Liver (tissue), 9 donors: ENCODE results near the gene BRF1. TPM values are rescaled to one million over a fixed set of nuclear protein-coding genes. Genes with fewer than 3 reads are reported as not detected.

Source experiments
- DNase-seq: peaks from one replicate; pipeline ENCODE4 v3.0.0-alpha.2; 2017; ENCODE audit warnings: low spot score
- H3K27ac ChIP-seq, 2 donors: one replicate each; pipeline ENCODE4 v1.7.0; 2013; ENCODE audit warnings: inconsistent platforms in 2 of 2, low read length in 2 of 2, control low read depth in 1 of 2, low read depth in 1 of 2, mild to moderate bottlenecking in 1 of 2
- H3K27me3 ChIP-seq, 4 donors: one replicate each; pipeline versions ENCODE4 v1.6.1 to v1.7.0; 2013; ENCODE audit warnings: low read length in 3 of 4, inconsistent platforms in 1 of 4, mild to moderate bottlenecking in 1 of 4, moderate library complexity in 1 of 4; ENCODE audit not compliant: control insufficient read depth in 4 of 4, insufficient read depth in 4 of 4
- H3K36me3 ChIP-seq, 4 donors: one replicate each; pipeline versions ENCODE4 v1.6.1 to v1.7.0; 2013; ENCODE audit warnings: low read length in 3 of 4, mild to moderate bottlenecking in 3 of 4, low read depth in 1 of 4, moderate library complexity in 1 of 4; ENCODE audit not compliant: control insufficient read depth in 4 of 4, insufficient read depth in 3 of 4
- H3K4me1 ChIP-seq, 4 donors: one replicate each; pipeline versions ENCODE4 v1.6.1 to v1.7.0; 2013; ENCODE audit warnings: low read length in 3 of 4, mild to moderate bottlenecking in 3 of 4, moderate library complexity in 1 of 4; ENCODE audit not compliant: control insufficient read depth in 4 of 4, insufficient read depth in 4 of 4
- H3K4me3 ChIP-seq, 3 donors: one replicate each; pipeline versions ENCODE4 v1.6.1 to v1.7.0; 2013; ENCODE audit warnings: low read length in 3 of 3, control low read depth in 1 of 3, low read depth in 1 of 3, mild to moderate bottlenecking in 1 of 3
- H3K9ac ChIP-seq, 2 donors: one replicate each; pipeline ENCODE4 v1.7.0; 2013; ENCODE audit warnings: low read length in 2 of 2, mild to moderate bottlenecking in 2 of 2, moderate library complexity in 2 of 2, control low read depth in 1 of 2, low read depth in 1 of 2
- H3K9me3 ChIP-seq, 4 donors: one replicate each; pipeline versions ENCODE4 v1.6.1 to v1.7.0; 2013; ENCODE audit warnings: low read length in 3 of 4; ENCODE audit not compliant: control insufficient read depth in 4 of 4
- ATF3 ChIP-seq: IDR thresholded peaks from 2 replicates; pipeline ENCODE4 v1.6.1; 2016; ENCODE audit warnings: antibody characterized with exemption
- EGR1 ChIP-seq, 2 donors: IDR thresholded peaks; 2 replicates each; pipeline ENCODE4 v1.6.1; 2016 to 2018; ENCODE audit warnings: antibody characterized with exemption in 2 of 2, low read depth in 2 of 2
- FOXA1 ChIP-seq: IDR thresholded peaks from 2 replicates; pipeline ENCODE4 v1.6.1; 2016; ENCODE audit warnings: antibody characterized with exemption
- FOXA2 ChIP-seq: IDR thresholded peaks from 2 replicates; pipeline ENCODE4 v1.6.1; 2016; ENCODE audit warnings: antibody characterized with exemption
- GABPA ChIP-seq, 2 donors: IDR thresholded peaks in 1 of 2; conservative IDR thresholded peaks in 1 of 2; 2 replicates each; pipeline ENCODE4 v1.6.1; 2016; ENCODE audit warnings: antibody characterized with exemption in 2 of 2, mild to moderate bottlenecking in 1 of 2, moderate library complexity in 1 of 2
- HNF4A ChIP-seq, 2 donors: conservative IDR thresholded peaks; 2 replicates each; pipeline ENCODE4 v1.6.1; 2016; ENCODE audit warnings: antibody characterized with exemption in 2 of 2, mild to moderate bottlenecking in 2 of 2
- HNF4G ChIP-seq: IDR thresholded peaks from 2 replicates; pipeline ENCODE4 v1.6.1; 2016; ENCODE audit warnings: antibody characterized with exemption
- JUND ChIP-seq, 2 donors: IDR thresholded peaks; 2 replicates each; pipeline ENCODE4 v1.6.1; 2016; ENCODE audit warnings: antibody characterized with exemption in 2 of 2
- MAX ChIP-seq: IDR thresholded peaks from 2 replicates; pipeline ENCODE4 v1.6.1; 2016; ENCODE audit warnings: antibody characterized with exemption
- NR2F2 ChIP-seq: IDR thresholded peaks from 2 replicates; pipeline ENCODE4 v1.6.1; 2016; ENCODE audit warnings: antibody characterized with exemption
- RAD21 ChIP-seq, 2 donors: IDR thresholded peaks; 2 replicates each; pipeline ENCODE4 v1.6.1; 2016; ENCODE audit warnings: antibody characterized with exemption in 2 of 2, mild to moderate bottlenecking in 2 of 2
- REST ChIP-seq: IDR thresholded peaks from 2 replicates; pipeline ENCODE4 v1.6.1; 2016; ENCODE audit warnings: antibody characterized with exemption, mild to moderate bottlenecking
- RXRA ChIP-seq, 2 donors: IDR thresholded peaks; 2 replicates each; pipeline ENCODE4 v1.6.1; 2017 to 2018; ENCODE audit warnings: antibody characterized with exemption in 2 of 2, mild to moderate bottlenecking in 1 of 2
- SP1 ChIP-seq: IDR thresholded peaks from 2 replicates; pipeline ENCODE4 v1.6.1; 2018; ENCODE audit warnings: antibody characterized with exemption, mild to moderate bottlenecking
- TAF1 ChIP-seq: conservative IDR thresholded peaks from 2 replicates; pipeline ENCODE4 v1.6.1; 2016; ENCODE audit warnings: antibody characterized with exemption, mild to moderate bottlenecking
- YY1 ChIP-seq: IDR thresholded peaks from 2 replicates; pipeline ENCODE4 v1.6.1; 2016; ENCODE audit warnings: antibody characterized with exemption, mild to moderate bottlenecking
- ZBTB33 ChIP-seq: IDR thresholded peaks from 2 replicates; pipeline ENCODE4 v1.6.1; 2016; ENCODE audit warnings: antibody characterized with exemption
- WGBS: extraction: QIAGEN DNeasy Blood & Tissue Kit; methylation state at CpG from one replicate; pipeline ENCODE4 v1.1.7; 2013; 5-methylcytosine and 5-hydroxymethylcytosine counted together
- polyA plus RNA-seq, 2 donors: library from polyadenylated mRNA; stranded (reverse) in 1 of 2; unstranded in 1 of 2; fragments of 200-250 nt in 1 of 2; fragments of >200 nt in 1 of 2; fragmentation: Nextera tagmentation in 1 of 2; extraction: Ambion mirVana in 1 of 2; gene quantifications; one replicate each; pipeline versions ENCODE4 v1.2.1 to v1.2.3, GENCODE V29; 2013 to 2015
- total RNA-seq, 2 donors: library from RNA; depleted of rRNA; stranded (reverse); fragments of >200 nt; gene quantifications; one replicate each; pipeline ENCODE4 v1.2.3, GENCODE V29; 2014
- TF ChIP-seq, protein P1 (sequence below): fragments of 150-350 bp; IDR thresholded peaks from 2 replicates; pipeline ENCODE4 v1.5.1; 2017; ENCODE audit warnings: improper control_type of control experiment, low read depth, low read length; ENCODE audit not compliant: missing input control
- donor health status: healthy.
- donor health status: healthy.
- donor health status: healthy.
- donor health status: healthy.
- donor health status: healthy.

BRF1 gene
- total and polyA plus RNA-seq, 4 donors, result 4.6 to 24.1 (median 10.6) TPM

DNA sequence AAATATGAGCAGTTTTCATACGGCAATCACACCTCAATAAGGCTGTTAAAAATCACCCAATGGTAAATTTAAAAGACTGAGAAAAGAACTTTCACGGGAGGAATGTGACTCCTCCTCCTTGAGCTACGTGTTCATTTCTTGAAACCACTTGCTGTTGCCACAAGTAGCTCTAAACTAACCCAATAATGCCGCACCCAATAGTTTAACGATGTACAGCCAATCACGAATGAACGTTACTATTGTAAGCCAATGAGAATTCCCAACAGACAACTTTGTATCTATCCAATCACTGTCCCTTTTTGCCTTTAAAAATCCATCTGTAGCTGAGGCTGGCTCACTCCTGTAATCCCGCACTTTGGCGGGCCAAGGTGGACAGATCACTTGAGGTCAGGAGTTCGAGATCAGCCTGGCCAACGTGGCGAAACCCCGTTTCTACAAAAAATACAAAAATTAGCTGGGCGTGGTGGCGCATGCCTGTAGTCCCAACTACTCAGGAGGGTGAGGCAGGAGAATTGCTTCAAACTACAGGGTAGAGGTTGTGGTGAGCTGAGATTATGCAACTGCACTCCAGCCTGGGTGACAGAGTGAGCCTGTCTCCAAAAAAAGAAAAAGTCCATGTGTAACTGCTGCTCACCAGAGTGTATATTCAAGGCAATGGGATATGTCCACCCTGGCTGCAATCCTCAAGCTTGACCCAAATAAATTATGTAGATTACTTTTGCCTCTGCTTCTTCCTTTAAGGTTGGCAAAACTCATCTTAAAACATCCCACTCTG is 76.8 kb downstream of the BRF1 start:
- TF ChIP-seq GABPA (IDR thresholded peaks at IDR 0.05 in 1 of 2, conservative IDR thresholded peaks at IDR 0.05 in 1 of 2) (no peak), FOXA1 (no peak), HNF4A (conservative IDR thresholded peaks at IDR 0.05) (no peak), EGR1 (IDR thresholded peaks at IDR 0.05; ENCODE audit: low read depth in 2 of 2) (no peak), RAD21 (IDR thresholded peaks at IDR 0.05) (no peak), YY1 (no peak), ZBTB33 (no peak), JUND (IDR thresholded peaks at IDR 0.05) (no peak), SP1 (no peak), FOXA2 (no peak), TAF1 (no peak), REST (no peak), MAX (no peak), RXRA (IDR thresholded peaks at IDR 0.05) (no peak), HNF4G (no peak), ATF3 (no peak), NR2F2 (no peak)
- TF ChIP-seq, protein P1, sequence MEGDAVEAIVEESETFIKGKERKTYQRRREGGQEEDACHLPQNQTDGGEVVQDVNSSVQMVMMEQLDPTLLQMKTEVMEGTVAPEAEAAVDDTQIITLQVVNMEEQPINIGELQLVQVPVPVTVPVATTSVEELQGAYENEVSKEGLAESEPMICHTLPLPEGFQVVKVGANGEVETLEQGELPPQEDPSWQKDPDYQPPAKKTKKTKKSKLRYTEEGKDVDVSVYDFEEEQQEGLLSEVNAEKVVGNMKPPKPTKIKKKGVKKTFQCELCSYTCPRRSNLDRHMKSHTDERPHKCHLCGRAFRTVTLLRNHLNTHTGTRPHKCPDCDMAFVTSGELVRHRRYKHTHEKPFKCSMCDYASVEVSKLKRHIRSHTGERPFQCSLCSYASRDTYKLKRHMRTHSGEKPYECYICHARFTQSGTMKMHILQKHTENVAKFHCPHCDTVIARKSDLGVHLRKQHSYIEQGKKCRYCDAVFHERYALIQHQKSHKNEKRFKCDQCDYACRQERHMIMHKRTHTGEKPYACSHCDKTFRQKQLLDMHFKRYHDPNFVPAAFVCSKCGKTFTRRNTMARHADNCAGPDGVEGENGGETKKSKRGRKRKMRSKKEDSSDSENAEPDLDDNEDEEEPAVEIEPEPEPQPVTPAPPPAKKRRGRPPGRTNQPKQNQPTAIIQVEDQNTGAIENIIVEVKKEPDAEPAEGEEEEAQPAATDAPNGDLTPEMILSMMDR, result no peak
- no peak overlapping the region for H3K4me3 ChIP-seq
- no peak overlapping the region for H3K9ac ChIP-seq
- WGBS, result 93% methylated on average over 15 of the region's 15 CpGs
- H3K27ac ChIP-seq, result no peak overlapping the region
- DNase-seq, result no peak
- no peaks in the 10 kb centered on the region for H3K9me3 ChIP-seq
- H3K4me1 ChIP-seq, result peaks cover 0 to 9% (median 5%) of the 10 kb centered on the region in 4 donors
- no peaks in the 10 kb centered on the region for H3K27me3 ChIP-seq
- peaks cover 9 to 20% (median 12%) of the 10 kb centered on the region in 4 donors for H3K36me3 ChIP-seq
